MG63 (cell line): Measurements from ENCODE around the gene OBSL1. TPM values are rescaled to one million over a fixed set of nuclear protein-coding genes. Genes with fewer than 3 reads are reported as not detected.

Source experiments
- DNase-seq: peaks from one replicate; pipeline ENCODE4 v3.0.0-alpha.2; 2020
- H3K27me3 ChIP-seq: fragments of 250-450 bp; sonication (Bioruptor Pico); 2 replicates; pipeline ENCODE4 v1.5.1; 2020; ENCODE audit warnings: mild to moderate bottlenecking, moderate library complexity
- H3K36me3 ChIP-seq: fragments of 250-450 bp; sonication (Bioruptor Pico); 2 replicates; pipeline ENCODE4 v1.5.1; 2020; ENCODE audit warnings: mild to moderate bottlenecking, moderate library complexity
- H3K4me3 ChIP-seq: fragments of 250-450 bp; sonication (Bioruptor Pico); 2 replicates; pipeline ENCODE4 v1.5.1; 2020; ENCODE audit warnings: mild to moderate bottlenecking, moderate library complexity
- H3K9me3 ChIP-seq: fragments of 250-450 bp; sonication (Bioruptor Pico); 2 replicates; pipeline ENCODE4 v1.5.1; 2020; ENCODE audit warnings: mild to moderate bottlenecking, moderate library complexity
- total RNA-seq: library from RNA; depleted of rRNA; stranded (reverse); fragments of >200 nt; shearing (Covaris generic); gene quantifications from 2 replicates; pipeline ENCODE4 v1.2.3, GENCODE V29; 2014; ENCODE audit warnings: low replicate concordance; rRNA removed

Gene OBSL1
- total RNA-seq, 1 experiment from 2014 or later = 49.9 TPM

DNA sequence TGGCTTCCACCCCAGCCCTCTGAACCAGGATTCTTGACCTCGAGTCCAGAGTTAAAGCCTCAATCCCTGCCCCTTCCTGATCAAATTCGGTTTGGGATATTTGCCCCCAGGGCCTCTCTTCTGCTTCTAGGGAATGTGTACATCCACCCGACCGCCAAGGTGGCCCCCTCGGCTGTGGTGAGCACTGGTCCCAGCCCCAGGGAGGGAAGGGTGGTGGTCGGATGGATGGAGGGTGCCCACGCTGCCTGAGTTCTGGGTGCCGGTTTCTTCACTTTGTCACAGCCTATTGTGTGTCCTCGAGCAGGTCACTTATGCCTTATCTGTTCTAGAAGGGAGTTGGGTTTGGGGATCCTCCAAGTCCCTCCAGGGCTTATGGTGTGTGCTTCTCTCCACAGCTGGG is 65.8 kb downstream of the OBSL1 start:
- no peak overlapping the region for H3K4me3 ChIP-seq
- peaks cover 3% of the 10 kb centered on the region; the same call in 1 of the 2 replicates for H3K36me3 ChIP-seq
- DNase-seq = no peak
- peaks cover 4% of the 10 kb centered on the region for H3K27me3 ChIP-seq
- H3K9me3 ChIP-seq = no peaks in the 10 kb centered on the region

DNA sequence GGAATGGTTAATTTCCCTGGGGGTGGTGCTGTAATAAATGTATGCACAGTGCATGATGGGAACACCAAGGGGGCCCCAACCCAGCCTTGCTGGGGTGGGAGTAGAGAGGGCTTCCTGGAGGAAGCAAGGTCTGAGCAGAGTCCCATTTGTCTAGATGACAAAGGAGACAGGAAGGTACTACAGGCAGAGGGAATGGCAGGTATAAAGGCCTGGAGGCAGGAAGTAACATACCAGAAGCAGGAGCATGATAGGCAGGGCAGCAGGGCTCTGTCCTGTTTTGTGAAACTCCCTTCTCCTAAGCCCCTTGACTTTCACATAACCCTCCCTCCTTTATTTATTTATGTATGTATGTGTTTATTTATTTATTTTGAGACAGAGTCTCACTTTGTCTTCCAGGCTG is 68.7 kb downstream of the OBSL1 start:
- H3K36me3 ChIP-seq = peaks cover 3% of the 10 kb centered on the region; the same call in 1 of the 2 replicates
- DNase-seq = no peak
- H3K4me3 ChIP-seq = no peak overlapping the region
- no peaks in the 10 kb centered on the region for H3K27me3 ChIP-seq
- no peaks in the 10 kb centered on the region for H3K9me3 ChIP-seq

GRCh38 chr2:219501849-219502248 is 69.5 kb downstream of the OBSL1 start:
- no peaks in the 10 kb centered on the region for H3K9me3 ChIP-seq
- no peak overlapping the region for H3K4me3 ChIP-seq
- H3K36me3 ChIP-seq = peaks cover 3% of the 10 kb centered on the region; the same call in 1 of the 2 replicates
- no peak for DNase-seq
- no peaks in the 10 kb centered on the region for H3K27me3 ChIP-seq

Other genes with a start within 250 kb of the OBSL1 start
- not detected in 2 replicates for gene RESP18, start 238.8 kb downstream of the OBSL1 start, total RNA-seq
- gene DNPEP, start 183.6 kb downstream of the OBSL1 start, total RNA-seq = 56.4 and 73.1 TPM in 2 replicates
- gene DES, start 153.2 kb downstream of the OBSL1 start, total RNA-seq = 3.8 and 22.6 TPM in 2 replicates
- gene SPEG, start 136.7 kb downstream of the OBSL1 start, total RNA-seq = 11.6 and 12.6 TPM in 2 replicates
- gene GMPPA, start 72.6 kb downstream of the OBSL1 start, total RNA-seq = 61.4 and 89.6 TPM in 2 replicates
- not detected in 2 replicates for gene ASIC4, start 57.1 kb downstream of the OBSL1 start, total RNA-seq
- gene CHPF, start 27.7 kb downstream of the OBSL1 start, total RNA-seq = 26.6 and 40.4 TPM in 2 replicates
- 5.1 and 5.9 TPM in 2 replicates for gene TMEM198, start 27.5 kb downstream of the OBSL1 start, total RNA-seq
- not detected in 2 replicates for gene INHA, start 771 bp upstream of the OBSL1 start, total RNA-seq
- gene STK11IP, start 26.3 kb upstream of the OBSL1 start, total RNA-seq = 8.2 and 15.8 TPM in 2 replicates
- gene SLC4A3, start 56.1 kb upstream of the OBSL1 start, total RNA-seq = 3.0 and 4.9 TPM in 2 replicates